Loucy (cell line): ENCODE results near the gene KCNN2.

Experiments
- EZH2phosphoT487 ChIP-seq: fragments of 200-600 bp; IDR thresholded peaks from 2 replicates; pipeline ENCODE4 v1.6.1; 2018; ENCODE audit warnings: antibody characterized with exemption, mild to moderate bottlenecking, moderate library complexity, borderline replicate concordance
- TF ChIP-seq, protein P1 (sequence below): fragments of 200-600 bp; sonication (generic); conservative IDR thresholded peaks from 2 replicates; pipeline ENCODE4 v1.5.1; 2014; ENCODE audit warnings: mild to moderate bottlenecking, antibody characterized with exemption, low read length

DNA sequence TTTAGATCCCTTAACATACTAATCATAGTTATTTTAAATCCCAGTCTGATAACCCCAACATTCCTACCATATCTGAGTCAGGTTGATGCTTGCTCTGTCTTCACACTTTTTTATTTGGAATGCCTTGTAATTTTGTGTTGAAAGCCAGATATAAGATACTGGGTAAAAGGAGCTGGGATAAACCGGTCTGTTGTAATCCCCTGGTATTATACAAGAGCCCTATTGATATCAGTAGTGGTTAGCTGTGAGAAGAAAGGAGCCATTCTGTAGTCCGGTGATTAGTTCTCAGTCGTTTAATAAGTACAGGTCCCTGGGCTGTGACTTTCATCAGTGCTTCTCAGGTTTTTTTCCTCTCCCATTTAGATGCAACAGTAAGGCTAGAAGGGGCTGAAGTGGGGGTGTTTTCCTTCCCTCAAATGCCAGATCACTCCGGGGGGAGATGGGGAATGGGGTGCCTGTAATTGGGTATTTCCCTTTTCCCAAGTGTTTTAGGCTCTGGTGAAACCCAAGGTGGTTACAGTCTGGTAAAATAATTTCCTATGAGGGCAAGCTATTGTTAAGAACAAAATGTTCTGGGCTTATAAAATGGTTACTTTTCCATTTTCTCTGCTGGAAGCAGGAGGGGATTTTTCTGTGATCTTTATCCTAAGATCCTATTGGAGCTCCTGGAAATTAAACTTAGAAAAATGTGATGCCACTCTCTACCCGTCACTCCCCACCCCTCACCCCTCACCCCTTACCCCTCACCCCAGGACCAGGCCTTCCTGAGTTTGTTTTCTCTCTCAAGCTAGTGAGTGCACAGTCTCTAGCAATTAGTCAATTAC is 72.7 kb downstream of the KCNN2 start:
- TF ChIP-seq, protein P1, sequence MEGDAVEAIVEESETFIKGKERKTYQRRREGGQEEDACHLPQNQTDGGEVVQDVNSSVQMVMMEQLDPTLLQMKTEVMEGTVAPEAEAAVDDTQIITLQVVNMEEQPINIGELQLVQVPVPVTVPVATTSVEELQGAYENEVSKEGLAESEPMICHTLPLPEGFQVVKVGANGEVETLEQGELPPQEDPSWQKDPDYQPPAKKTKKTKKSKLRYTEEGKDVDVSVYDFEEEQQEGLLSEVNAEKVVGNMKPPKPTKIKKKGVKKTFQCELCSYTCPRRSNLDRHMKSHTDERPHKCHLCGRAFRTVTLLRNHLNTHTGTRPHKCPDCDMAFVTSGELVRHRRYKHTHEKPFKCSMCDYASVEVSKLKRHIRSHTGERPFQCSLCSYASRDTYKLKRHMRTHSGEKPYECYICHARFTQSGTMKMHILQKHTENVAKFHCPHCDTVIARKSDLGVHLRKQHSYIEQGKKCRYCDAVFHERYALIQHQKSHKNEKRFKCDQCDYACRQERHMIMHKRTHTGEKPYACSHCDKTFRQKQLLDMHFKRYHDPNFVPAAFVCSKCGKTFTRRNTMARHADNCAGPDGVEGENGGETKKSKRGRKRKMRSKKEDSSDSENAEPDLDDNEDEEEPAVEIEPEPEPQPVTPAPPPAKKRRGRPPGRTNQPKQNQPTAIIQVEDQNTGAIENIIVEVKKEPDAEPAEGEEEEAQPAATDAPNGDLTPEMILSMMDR: no peak
- TF ChIP-seq EZH2phosphoT487: no peak
